Breast epithelium (tissue), 3 donors: ENCODE data around the gene OLFML3.

Experiments
- POLR2A ChIP-seq: fragments of 450-650 bp; IDR thresholded peaks from one replicate; pipeline ENCODE4 v1.6.1; 2016; ENCODE audit warnings: antibody characterized with exemption, mild to moderate bottlenecking, moderate library complexity
- POLR2AphosphoS5 ChIP-seq, 3 donors: sonication (generic); formaldehyde crosslinking; IDR thresholded peaks; one replicate each; pipeline ENCODE4 v1.6.1; 2017; ENCODE audit warnings: antibody characterized with exemption in 3 of 3
- TF ChIP-seq, protein P1 (sequence below), 3 donors: fragments of 450-650 bp; IDR thresholded peaks; one replicate each; pipeline ENCODE4 v1.5.1; 2016 to 2017; ENCODE audit warnings: antibody characterized with exemption in 3 of 3, mild to moderate bottlenecking in 3 of 3, moderate library complexity in 3 of 3

- TF ChIP-seq, protein P1, sequence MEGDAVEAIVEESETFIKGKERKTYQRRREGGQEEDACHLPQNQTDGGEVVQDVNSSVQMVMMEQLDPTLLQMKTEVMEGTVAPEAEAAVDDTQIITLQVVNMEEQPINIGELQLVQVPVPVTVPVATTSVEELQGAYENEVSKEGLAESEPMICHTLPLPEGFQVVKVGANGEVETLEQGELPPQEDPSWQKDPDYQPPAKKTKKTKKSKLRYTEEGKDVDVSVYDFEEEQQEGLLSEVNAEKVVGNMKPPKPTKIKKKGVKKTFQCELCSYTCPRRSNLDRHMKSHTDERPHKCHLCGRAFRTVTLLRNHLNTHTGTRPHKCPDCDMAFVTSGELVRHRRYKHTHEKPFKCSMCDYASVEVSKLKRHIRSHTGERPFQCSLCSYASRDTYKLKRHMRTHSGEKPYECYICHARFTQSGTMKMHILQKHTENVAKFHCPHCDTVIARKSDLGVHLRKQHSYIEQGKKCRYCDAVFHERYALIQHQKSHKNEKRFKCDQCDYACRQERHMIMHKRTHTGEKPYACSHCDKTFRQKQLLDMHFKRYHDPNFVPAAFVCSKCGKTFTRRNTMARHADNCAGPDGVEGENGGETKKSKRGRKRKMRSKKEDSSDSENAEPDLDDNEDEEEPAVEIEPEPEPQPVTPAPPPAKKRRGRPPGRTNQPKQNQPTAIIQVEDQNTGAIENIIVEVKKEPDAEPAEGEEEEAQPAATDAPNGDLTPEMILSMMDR (IDR thresholded peaks at IDR 0.05), result no peak
- TF ChIP-seq POLR2AphosphoS5 (IDR thresholded peaks at IDR 0.05) (no peak), POLR2A (no peak)
Observed at GRCh38 chr1:113965703-113966412, 13.4 kb upstream of the OLFML3 start.
